Activated CD8-positive, alpha-beta T cell treated with anti-CD3 and anti-CD28 coated beads for 36 hours (primary cell): ENCODE data around the gene GJC1. TPM values are rescaled to one million over a fixed set of nuclear protein-coding genes. Genes with fewer than 3 reads are reported as not detected.

Experiments
- ATAC-seq: fragments of 200-7000 bp; cut with Tn5 transposase; one replicate; pipeline ENCODE4 v1.10.0; 2021; ENCODE audit warnings: mild to moderate bottlenecking, moderate library complexity
- CTCF ChIA-PET: fragments of 350-600 bp; sonication (Branson Sonifier 250); formaldehyde crosslinking; loops from one replicate; lab custom pipeline; 2021; ENCODE audit warnings: antibody characterized with exemption; lab: Charles Lee
- POLR2A ChIA-PET: fragments of 350-600 bp; sonication (Branson Sonifier 250); formaldehyde crosslinking; loops from one replicate; lab custom pipeline; 2021; ENCODE audit warnings: antibody characterized with exemption; lab: Charles Lee
- DNase-seq: peaks from one replicate; pipeline ENCODE4 v3.0.0-alpha.2; 2020
- H3K27ac Mint-ChIP-seq: one replicate; pipeline ENCODE4 v1.8.0; 2021; ENCODE audit warnings: mild to moderate bottlenecking, mixed read lengths
- H3K27me3 Mint-ChIP-seq: one replicate; pipeline ENCODE4 v1.8.0; 2021; ENCODE audit warnings: mixed read lengths
- H3K36me3 Mint-ChIP-seq: one replicate; pipeline ENCODE4 v1.8.0; 2021; ENCODE audit warnings: low read depth, mixed read lengths
- H3K4me1 Mint-ChIP-seq: one replicate; pipeline ENCODE4 v1.8.0; 2021; ENCODE audit warnings: low read depth, mixed read lengths
- H3K4me3 Mint-ChIP-seq: one replicate; pipeline ENCODE4 v1.8.0; 2021; ENCODE audit warnings: mild to moderate bottlenecking, moderate library complexity, mixed read lengths
- H3K9me3 Mint-ChIP-seq: one replicate; pipeline ENCODE4 v1.8.0; 2021; ENCODE audit warnings: mixed read lengths
- CTCF ChIP-seq: fragments of 200-600 bp; IDR thresholded peaks from one replicate; pipeline ENCODE4 v1.8.0; 2022; ENCODE audit warnings: antibody characterized with exemption, mild to moderate bottlenecking
- intact Hi-C: fragments of 100-400 bp; cut with micrococcal nuclease; formaldehyde crosslinking; loops from one replicate; pipeline ENCODE4 v1.10.0; 2022
- total RNA-seq, 2 experiments: library from RNA; stranded (reverse); gene quantifications; one replicate each; pipeline ENCODE4 v1.2.3, GENCODE V29; 2021

The GJC1 gene
- total RNA-seq, 2 experiments from 2014 or later = 5.6 TPM

DNA sequence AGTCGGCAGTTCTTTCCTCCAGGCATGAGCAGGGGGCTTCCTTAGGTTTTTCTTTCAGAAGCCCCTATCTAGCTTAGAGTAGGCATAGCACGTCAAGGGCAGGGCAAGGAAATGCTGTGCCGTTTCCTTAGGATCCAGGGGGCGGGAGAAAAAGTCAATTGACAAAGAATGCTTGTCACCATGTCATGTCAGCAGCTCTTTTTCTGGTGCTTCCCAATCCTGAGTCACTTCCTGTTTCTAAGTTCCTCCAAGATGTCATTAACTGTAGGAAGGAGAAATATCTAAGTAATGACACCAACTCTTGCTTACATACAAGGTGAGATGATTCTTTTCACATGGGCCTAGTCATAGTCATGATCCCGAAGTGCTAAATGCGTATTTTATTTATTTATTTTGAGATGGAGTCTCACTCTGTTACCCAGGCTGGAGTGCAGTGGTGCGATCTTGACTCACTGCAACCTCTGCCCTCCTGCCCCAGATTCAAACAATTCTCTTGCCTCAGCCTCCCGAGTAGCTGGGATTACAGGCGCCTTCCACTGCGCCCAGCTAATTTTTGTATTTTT, 35.2 kb downstream of the GJC1 start:
- H3K36me3 Mint-ChIP-seq = no peaks in the 10 kb centered on the region
- H3K9me3 Mint-ChIP-seq = no peaks in the 10 kb centered on the region
- DNase-seq (no peak), ATAC-seq (peak; percentile 24)
- H3K27ac Mint-ChIP-seq = no peak overlapping the region
- no peak for TF ChIP-seq CTCF
- POLR2A ChIA-PET = no interaction called here
- no peaks in the 10 kb centered on the region for H3K27me3 Mint-ChIP-seq
- intact Hi-C loops = no loop called here
- CTCF ChIA-PET = interaction anchor here (0.7 to 1.4 kb wide), 3 partner anchors 19 to 125 kb away, joined by 3 to 4 read pairs (median 3); no protein-coding TSS in a partner anchor
- H3K4me3 Mint-ChIP-seq = no peak overlapping the region
- H3K4me1 Mint-ChIP-seq = peaks cover 4% of the 10 kb centered on the region

GRCh38 chr17:44793885-44794842, 35.9 kb downstream of the GJC1 start:
- Mint-ChIP-seq H3K4me3 (no peak overlapping the region), H3K27ac (no peak overlapping the region)

GRCh38 chr17:44792276-44792675, 37.8 kb downstream of the GJC1 start:
- no peak for TF ChIP-seq CTCF
- H3K4me1 Mint-ChIP-seq = peaks cover 4% of the 10 kb centered on the region
- no peaks in the 10 kb centered on the region for H3K36me3 Mint-ChIP-seq
- ChIA-PET CTCF (interaction anchor here (0.6 to 3.0 kb wide), 2 partner anchors 13 to 258 kb away, joined by 3 to 11 read pairs; no protein-coding TSS in a partner anchor), POLR2A (no interaction called here)
- intact Hi-C loops = no loop called here
- DNase-seq (no peak), ATAC-seq (no peak)
- no peak overlapping the region for H3K4me3 Mint-ChIP-seq
- H3K9me3 Mint-ChIP-seq = no peaks in the 10 kb centered on the region
- no peak overlapping the region for H3K27ac Mint-ChIP-seq
- no peaks in the 10 kb centered on the region for H3K27me3 Mint-ChIP-seq

More at GRCh38 chr17:44793885-44794842, 35.9 kb downstream of the GJC1 start:
- ChIA-PET POLR2A (no interaction called here), CTCF (interaction anchor here (0.7 to 1.4 kb wide), 4 partner anchors 14 to 126 kb away, joined by 3 to 4 read pairs (median 3); no protein-coding TSS in a partner anchor)
- peaks cover 4% of the 10 kb centered on the region for H3K4me1 Mint-ChIP-seq
- no peak for DNase-seq
- no peaks in the 10 kb centered on the region for H3K36me3 Mint-ChIP-seq
- intact Hi-C loops = no loop called here
- TF ChIP-seq CTCF = no peak
- no peaks in the 10 kb centered on the region for H3K9me3 Mint-ChIP-seq
- H3K27me3 Mint-ChIP-seq = no peaks in the 10 kb centered on the region
- ATAC-seq = no peak

GRCh38 chr17:44788139-44788538, 41.9 kb downstream of the GJC1 start:
- no peaks in the 10 kb centered on the region for H3K4me1 Mint-ChIP-seq
- H3K4me3 Mint-ChIP-seq = no peak overlapping the region
- no peaks in the 10 kb centered on the region for H3K27me3 Mint-ChIP-seq
- intact Hi-C loops = no loop called here
- no peaks in the 10 kb centered on the region for H3K36me3 Mint-ChIP-seq
- ChIA-PET CTCF (no interaction called here), POLR2A (no interaction called here)
- H3K27ac Mint-ChIP-seq = no peak overlapping the region
- DNase-seq (no peak), ATAC-seq (no peak)
- TF ChIP-seq CTCF = no peak
- no peaks in the 10 kb centered on the region for H3K9me3 Mint-ChIP-seq
